GM20431 (cell line): ENCODE results near the gene PDE4D.

Source experiments
- in situ Hi-C: fragments of 300-500 bp; cut with MseI, MboI; formaldehyde crosslinking; loops from one replicate; pipeline ENCODE4 v1.15.0; 2020; ENCODE audit warnings: low sequenced_read_pairs; ENCODE audit not compliant: unreplicated experiment

The PDE4D gene

DNA sequence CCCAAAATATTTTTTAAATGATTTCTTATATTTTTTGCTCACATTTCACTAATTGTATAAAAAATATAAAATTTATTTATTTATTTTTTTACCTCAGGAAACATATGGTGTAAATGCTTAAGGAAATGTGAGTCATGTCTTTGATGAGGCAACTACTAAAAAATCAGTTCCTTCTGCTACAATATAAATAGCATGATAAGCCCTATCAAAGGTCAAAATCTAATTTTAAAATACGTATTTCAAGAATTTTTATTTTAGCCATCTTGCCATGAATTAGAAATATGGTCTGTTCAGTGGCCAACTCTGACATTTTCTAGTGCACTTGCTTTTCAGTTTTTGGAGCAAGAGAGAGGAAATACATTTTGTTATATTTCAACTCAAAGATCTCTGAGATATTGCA lies 50.5 kb downstream of the PDE4D start:
- in situ Hi-C loops: no loop called here

DNA sequence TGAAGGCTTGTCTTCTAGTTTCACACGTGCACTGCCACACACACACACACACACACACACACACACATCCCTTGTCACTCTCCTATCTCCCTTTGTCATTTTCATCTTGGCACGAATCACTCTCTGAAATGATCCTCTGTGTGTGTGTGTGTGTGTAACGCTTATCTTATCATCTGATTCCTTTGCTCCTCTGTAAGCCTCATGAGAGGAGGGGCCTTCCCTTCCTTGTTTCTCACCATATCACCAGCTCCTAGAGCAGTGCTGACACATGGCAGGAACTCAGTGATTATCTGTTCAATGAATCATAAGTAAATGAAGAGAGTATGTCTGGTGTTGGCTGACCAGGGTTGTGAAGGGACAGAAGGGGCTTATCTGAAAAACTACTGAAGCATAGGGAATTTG lies 53.3 kb downstream of the PDE4D start:
- in situ Hi-C loops: no loop called here

DNA sequence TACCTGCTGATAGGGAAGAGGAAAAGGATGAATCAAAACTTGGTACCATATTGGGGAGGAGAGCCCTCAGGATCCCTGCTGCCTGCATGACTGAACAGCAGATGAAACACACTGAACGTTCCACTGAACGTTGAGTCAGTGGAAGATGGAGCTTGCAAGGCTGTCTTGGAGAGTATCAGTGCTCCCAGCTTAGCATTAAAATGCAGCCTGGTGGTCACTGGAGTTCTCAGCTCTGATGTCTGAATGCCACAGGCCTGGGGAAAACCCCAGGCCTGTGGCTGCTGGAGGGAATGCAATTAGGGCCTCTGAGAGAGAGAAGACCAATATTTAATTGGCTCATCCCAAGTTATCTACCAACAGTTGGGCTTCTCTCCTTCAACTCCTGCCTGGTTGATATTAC lies 54.5 kb downstream of the PDE4D start:
- in situ Hi-C loops: no loop called here

DNA sequence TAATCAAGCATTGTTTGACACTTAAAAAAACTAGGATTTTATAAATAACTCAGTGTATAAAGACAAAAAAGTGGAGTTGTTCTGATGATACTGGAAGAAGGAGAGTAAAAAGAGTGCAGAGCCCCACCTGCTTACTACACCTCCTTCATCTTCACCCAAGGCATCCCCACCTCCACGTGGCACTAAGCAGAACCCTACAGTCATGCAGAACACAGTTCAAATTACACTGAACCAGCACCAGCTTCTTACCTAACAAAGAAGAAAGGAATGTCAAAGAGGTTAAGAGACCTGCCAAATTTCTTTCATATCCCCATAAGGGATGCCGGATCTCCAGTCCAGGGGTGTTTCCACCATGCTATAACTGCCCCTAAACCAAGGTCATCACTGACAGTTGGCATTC lies 55.5 kb downstream of the PDE4D start:
- in situ Hi-C loops: no loop called here

GRCh38 chr5:59837071-59837470 lies 56.5 kb downstream of the PDE4D start:
- in situ Hi-C loops: no loop called here

GRCh38 chr5:59835800-59836199 lies 57.7 kb downstream of the PDE4D start:
- in situ Hi-C loops: no loop called here

GRCh38 chr5:59833448-59833847 lies 60.1 kb downstream of the PDE4D start:
- in situ Hi-C loops: no loop called here

DNA sequence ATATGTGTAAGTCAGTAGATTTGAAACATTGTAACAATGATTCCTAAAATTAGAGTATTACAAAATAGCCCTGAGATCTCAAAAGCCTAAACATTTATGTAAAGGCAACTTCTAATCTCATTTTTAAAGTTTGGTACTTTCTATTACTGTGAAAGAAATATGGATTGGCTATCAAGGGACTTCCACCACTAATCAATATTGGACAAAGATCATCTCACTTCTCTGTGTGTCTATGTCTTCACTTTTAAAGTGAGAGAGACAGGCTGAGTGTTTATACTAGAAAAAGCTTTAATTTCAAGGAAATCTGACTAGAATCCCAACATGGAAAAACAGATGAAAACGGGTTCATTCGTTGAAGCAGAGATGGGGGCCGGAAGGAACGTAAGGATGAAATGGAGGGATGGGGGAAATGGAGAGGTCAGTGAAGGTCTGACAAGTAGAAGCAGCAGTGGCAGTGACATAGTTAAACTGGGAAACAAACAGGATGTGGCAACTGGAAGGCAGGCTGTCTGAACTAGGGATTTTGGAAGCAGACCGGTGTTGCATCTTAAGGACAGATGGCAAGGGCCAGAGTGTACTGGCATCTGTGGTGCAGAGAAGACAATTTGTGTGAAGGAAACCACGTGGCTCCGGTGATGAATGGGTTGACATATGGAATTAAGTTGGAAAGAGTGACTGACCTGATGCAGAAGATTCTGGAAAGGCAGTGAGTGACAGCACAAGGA lies 60.8 kb downstream of the PDE4D start:
- in situ Hi-C loops: no loop called here

DNA sequence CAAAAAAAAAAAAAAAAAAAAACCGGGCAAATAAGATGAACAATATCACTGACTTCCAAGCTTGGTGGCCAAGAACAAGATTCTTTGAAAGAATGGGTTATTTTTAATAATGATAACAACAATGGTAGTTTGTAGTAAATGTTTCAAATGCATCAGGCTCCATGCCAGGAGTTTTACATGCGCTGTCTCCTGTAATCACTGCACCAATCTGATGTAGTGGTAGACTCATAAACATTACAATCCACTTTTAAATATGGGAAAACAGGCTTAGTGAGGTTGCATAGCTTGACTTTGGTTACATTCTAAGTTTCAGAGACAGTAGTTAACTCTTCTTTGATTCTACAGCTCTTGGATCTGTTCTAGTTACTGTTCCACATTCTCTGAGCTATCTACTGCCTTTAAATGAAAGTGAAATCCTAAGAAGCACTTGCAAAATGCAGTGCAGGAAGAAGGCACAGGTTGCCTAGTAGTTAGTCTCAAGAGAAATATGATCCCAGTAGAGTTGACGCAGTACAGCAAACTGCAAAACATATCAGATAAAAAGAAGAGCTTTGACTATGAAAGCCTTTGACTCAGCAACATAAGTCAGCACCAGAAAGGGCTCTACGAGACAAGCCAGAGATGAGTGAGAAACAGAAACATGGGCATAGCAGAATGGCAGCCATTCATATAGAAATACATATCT lies 62.1 kb downstream of the PDE4D start:
- in situ Hi-C loops: no loop called here

DNA sequence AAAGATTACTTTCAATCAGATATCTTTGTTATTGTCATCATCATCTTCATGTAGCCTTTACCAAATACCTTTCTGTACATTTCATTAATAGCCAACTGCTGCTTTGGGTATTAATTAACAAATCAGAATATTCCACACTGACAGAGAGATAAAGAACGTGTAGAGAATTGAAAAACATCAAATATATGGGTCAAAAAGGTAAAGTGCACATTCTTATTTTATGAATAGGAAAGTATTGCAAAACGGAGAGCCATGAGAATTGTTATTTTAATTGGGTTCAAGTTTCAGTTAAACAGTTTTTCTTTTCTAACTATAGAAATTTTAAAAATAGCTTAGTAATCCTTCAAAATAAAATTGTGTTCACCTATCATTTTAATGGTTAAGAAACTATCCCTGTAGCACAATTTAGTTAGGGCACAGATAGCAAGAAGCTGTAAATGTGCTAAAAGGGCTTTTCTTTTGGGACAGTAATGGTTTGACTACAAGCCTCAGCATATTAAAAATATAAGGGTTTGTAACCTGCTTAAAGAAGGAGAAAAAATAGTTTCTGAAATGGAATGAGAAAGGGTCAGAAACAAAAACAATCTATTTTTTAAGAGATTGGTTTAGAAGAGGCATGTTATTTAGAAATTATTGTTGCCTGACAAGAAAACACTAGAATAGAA lies 62.9 kb downstream of the PDE4D start:
- in situ Hi-C loops: no loop called here

DNA sequence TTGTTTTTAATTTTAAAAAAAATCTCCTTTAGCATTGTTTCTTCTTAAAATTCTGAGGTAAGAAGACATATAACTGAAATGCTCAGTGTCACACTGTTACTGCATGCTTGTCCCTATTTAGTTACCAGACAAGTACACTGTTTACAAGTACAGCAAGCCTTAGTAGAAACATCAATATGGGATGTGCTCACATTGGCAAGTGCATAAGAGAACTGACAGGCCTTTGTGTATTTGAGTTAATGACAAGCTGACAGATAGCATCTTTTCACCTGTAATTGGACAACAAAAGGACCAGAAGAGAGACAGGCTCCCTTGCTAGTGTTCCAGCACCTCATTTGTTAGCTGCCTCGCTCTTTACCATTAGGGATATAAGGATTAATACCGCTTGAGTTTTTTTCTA lies 63.6 kb downstream of the PDE4D start:
- in situ Hi-C loops: no loop called here

DNA sequence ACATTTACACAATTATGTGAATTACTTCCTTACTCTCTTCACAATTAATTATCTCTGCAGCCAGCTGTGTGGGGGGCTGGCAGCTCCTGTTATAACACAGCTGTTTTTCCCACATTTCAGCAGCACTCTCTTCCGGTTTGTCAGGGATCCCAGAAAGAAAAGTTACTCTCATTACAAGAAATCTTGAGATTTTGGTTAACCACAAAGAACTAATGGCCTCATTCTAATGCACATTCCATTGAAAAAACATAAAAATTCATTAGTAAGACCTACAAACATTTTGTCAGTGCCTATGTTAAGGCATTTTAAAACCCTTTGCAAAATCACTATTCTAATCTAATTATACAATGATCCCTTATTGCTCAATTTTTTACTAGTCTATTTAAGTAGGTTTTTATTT lies 64.1 kb downstream of the PDE4D start:
- in situ Hi-C loops: no loop called here

DNA sequence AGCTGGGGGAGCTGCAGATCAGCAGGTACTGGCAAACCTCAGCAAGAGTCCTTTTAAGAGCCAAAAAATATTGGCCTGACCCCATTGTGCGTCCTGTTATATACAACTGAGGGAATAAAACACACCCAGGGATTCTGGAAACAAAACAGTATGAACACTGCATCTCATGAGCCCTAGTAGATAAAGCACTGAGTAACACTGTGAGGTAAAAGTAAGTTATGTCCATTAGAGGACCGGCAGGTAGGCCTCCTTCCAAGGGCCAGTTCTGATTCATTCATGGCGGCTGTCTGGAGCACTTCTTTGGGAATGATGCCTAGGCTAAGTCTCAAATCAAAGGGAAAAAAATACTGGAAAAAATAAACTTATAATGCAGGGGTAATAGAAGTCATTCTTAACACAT lies 64.9 kb downstream of the PDE4D start:
- in situ Hi-C loops: no loop called here

GRCh38 chr5:59826996-59827395 lies 66.5 kb downstream of the PDE4D start:
- in situ Hi-C loops: no loop called here

DNA sequence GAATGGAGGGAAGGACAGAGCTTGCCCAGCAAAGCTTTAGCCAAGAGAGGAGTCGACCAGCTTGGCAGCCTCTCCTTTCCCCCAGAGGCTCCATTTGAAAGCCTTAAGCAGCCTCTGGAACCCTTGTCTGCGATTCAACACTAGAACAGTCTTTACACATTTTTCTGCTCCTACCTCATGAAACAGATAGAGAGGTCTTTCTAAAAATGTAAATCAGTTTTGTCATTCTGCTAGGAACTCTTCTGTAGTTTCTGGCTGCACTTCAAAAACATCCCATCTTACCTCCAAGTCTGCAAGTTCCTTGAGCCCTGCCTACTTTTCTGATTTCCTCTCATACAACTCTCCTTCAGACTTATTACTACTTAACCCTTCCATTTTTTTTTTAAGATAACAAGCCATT lies 70.1 kb downstream of the PDE4D start:
- in situ Hi-C loops: loop anchor here (25.0 kb wide), 3 partner anchors 339 to 839 kb away; no protein-coding TSS in a partner anchor

- in situ Hi-C loops: loop anchor here (25.0 kb wide), 3 partner anchors 342 to 842 kb away; no protein-coding TSS in a partner anchor
These were observed 73.7 kb downstream of the PDE4D start for GRCh38 chr5:59819806-59820205.

DNA sequence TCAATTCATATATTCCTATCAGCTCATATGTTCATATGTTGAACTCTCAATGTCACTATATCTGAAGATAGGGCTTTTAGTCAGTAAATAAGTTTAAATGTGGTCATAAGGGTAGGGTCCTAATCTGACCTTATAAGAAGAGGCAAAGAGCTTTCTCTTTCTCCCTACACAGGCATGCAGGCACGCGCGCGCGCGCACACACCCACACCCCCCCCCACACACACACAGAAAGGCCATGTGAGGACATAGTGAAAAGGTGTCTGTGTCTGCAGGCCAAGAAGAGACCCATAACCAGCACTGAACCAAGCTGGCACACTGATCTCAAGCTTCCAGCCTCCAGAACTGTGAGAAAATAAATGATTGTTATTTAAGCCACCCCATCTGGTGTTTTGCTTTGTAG lies 76.0 kb downstream of the PDE4D start:
- in situ Hi-C loops: loop anchor here (25.0 kb wide), 3 partner anchors 345 to 845 kb away; no protein-coding TSS in a partner anchor

DNA sequence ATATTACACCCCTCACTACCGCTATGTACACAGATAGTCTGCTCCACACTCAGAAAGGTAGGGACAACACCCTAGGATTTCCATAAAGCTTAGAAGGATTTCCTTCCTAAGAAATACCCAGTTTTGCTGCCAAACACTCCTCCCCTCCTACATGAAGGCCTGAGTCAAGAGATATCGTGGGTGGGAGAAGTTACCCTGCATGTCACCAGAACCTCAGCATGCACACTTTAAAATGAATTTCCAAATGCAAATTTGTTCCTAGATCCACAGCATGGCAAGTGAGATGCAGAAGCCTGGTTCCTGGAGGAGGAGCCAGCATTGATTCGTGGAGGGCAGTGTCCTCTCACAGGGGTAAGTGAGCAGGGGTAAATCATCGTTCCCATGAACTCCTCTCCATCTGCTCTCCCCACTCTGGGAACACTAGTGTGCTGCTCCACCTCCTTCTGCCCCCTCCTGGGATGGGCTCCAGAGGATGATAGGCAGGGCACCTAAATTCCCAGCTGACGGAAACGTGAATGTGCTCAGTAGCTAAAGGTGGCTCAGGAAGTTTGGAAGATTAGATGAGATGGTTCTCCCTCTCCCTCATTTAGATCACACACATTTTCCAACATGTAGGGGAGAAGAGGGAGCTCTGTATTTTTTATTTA lies 76.7 kb downstream of the PDE4D start:
- in situ Hi-C loops: loop anchor here (25.0 kb wide), 3 partner anchors 346 to 846 kb away; no protein-coding TSS in a partner anchor

DNA sequence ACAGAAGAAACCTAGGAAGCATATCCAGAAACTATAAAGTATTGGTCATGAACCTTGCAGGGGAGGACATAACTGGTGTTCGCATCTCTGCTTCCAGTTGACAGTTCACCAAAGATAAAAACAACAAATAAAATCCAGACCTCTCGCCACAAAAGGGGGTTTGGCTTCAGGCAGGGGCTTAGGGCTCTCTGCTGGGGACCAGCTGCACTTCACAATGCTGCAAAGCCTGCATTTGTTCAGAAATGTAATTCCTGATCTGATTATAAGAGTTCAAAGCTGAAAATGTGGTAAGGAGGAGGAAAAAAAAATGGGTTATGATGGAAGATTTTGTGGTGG lies 79.0 kb downstream of the PDE4D start:
- in situ Hi-C loops: loop anchor here (25.0 kb wide), 3 partner anchors 348 to 848 kb away; no protein-coding TSS in a partner anchor

- in situ Hi-C loops: loop anchor here (25.0 kb wide), 3 partner anchors 348 to 848 kb away; no protein-coding TSS in a partner anchor
These were observed 79.6 kb downstream of the PDE4D start for GRCh38 chr5:59813761-59814536.
